ENCODE results near the gene PCBP3.
"Not testable (repeated sequence)": the region's sequence is repeated elsewhere in the genome, so short reads cannot be mapped to it uniquely, and the experiment has no call there.

PCBP3 gene

GRCh38 chr21:45895778-45896370 is 252.3 kb downstream of the PCBP3 start:
- H3K4me3 ChIP-seq (ENCODE audit: insufficient read depth, low read length, poor library complexity, severe bottlenecking), result no peak overlapping the region
- no peak overlapping the region for H3K9ac ChIP-seq (ENCODE audit: low read length)
- H3K27ac ChIP-seq (ENCODE audit: low read depth, low read length), result no peak overlapping the region
- H3K27me3 ChIP-seq (ENCODE audit: low read length), result no peaks in the 10 kb centered on the region
- H3K9me2 ChIP-seq (replicated peaks; ENCODE audit: insufficient read depth, low read length), result no peaks in the 10 kb centered on the region
- no peaks in the 10 kb centered on the region for H3F3A ChIP-seq (ENCODE audit: insufficient read depth)
- no peak overlapping the region for H2AFZ ChIP-seq (ENCODE audit: low read depth, low read length, severe bottlenecking)
- H3K36me3 ChIP-seq (ENCODE audit: low read length), result no peaks in the 10 kb centered on the region
- H4K20me1 ChIP-seq (ENCODE audit: low read depth, low read length), result no peaks in the 10 kb centered on the region
- TF ChIP-seq CTCF (IDR thresholded peaks at IDR 0.05; ENCODE audit: insufficient read depth, low read length, poor library complexity, severe bottlenecking) (no peak), EZH2phosphoT487 (conservative IDR thresholded peaks at IDR 0.05; ENCODE audit: low read length) (no peak)
- no peaks in the 10 kb centered on the region for H3K79me2 ChIP-seq (ENCODE audit: insufficient read depth, low read length)
- H3K9me3 ChIP-seq (ENCODE audit: insufficient read depth, low read length), result no peaks in the 10 kb centered on the region
- H3K4me2 ChIP-seq (ENCODE audit: low read depth, low read length, poor library complexity, severe bottlenecking), result no peak overlapping the region

GRCh38 chr21:45896431-45896830 is 252.9 kb downstream of the PCBP3 start:
- H3K36me3 ChIP-seq (ENCODE audit: low read length); H3K9me3 ChIP-seq (ENCODE audit: insufficient read depth, low read length); H3F3A ChIP-seq (ENCODE audit: insufficient read depth); H2AFZ ChIP-seq (ENCODE audit: low read depth, low read length, severe bottlenecking); H4K20me1 ChIP-seq (ENCODE audit: low read depth, low read length); H3K4me3 ChIP-seq (ENCODE audit: insufficient read depth, low read length, poor library complexity, severe bottlenecking); H3K27ac ChIP-seq (ENCODE audit: low read depth, low read length); H3K9me2 ChIP-seq (replicated peaks; ENCODE audit: insufficient read depth, low read length); H3K4me2 ChIP-seq (ENCODE audit: low read depth, low read length, poor library complexity, severe bottlenecking); H3K79me2 ChIP-seq (ENCODE audit: insufficient read depth, low read length); H3K27me3 ChIP-seq (ENCODE audit: low read length); H3K9ac ChIP-seq (ENCODE audit: low read length): not testable (repeated sequence)

- H3K4me3 ChIP-seq (ENCODE audit: insufficient read depth, low read length, poor library complexity, severe bottlenecking), result no peak overlapping the region
- no peaks in the 10 kb centered on the region for H3K9me2 ChIP-seq (replicated peaks; ENCODE audit: insufficient read depth, low read length)
- no peak overlapping the region for H3K9ac ChIP-seq (ENCODE audit: low read length)
- H3K27me3 ChIP-seq (ENCODE audit: low read length), result no peaks in the 10 kb centered on the region
- H3K79me2 ChIP-seq (ENCODE audit: insufficient read depth, low read length), result no peaks in the 10 kb centered on the region
- no peak overlapping the region for H2AFZ ChIP-seq (ENCODE audit: low read depth, low read length, severe bottlenecking)
- no peaks in the 10 kb centered on the region for H3K36me3 ChIP-seq (ENCODE audit: low read length)
- H3K27ac ChIP-seq (ENCODE audit: low read depth, low read length), result no peak overlapping the region
- TF ChIP-seq EZH2phosphoT487 (conservative IDR thresholded peaks at IDR 0.05; ENCODE audit: low read length) (no peak), CTCF (IDR thresholded peaks at IDR 0.05; ENCODE audit: insufficient read depth, low read length, poor library complexity, severe bottlenecking) (no peak)
- no peak overlapping the region for H3K4me2 ChIP-seq (ENCODE audit: low read depth, low read length, poor library complexity, severe bottlenecking)
- no peaks in the 10 kb centered on the region for H3F3A ChIP-seq (ENCODE audit: insufficient read depth)
- no peaks in the 10 kb centered on the region for H4K20me1 ChIP-seq (ENCODE audit: low read depth, low read length)
- H3K9me3 ChIP-seq (ENCODE audit: insufficient read depth, low read length), result no peaks in the 10 kb centered on the region
Observed at GRCh38 chr21:45897191-45898027, 253.9 kb downstream of the PCBP3 start.

GRCh38 chr21:45898028-45898350 is 254.5 kb downstream of the PCBP3 start:
- Histone ChIP-seq H4K20me1 (ENCODE audit: low read depth, low read length) (no peaks in the 10 kb centered on the region), H3K27me3 (ENCODE audit: low read length) (no peaks in the 10 kb centered on the region), H3K4me3 (ENCODE audit: insufficient read depth, low read length, poor library complexity, severe bottlenecking) (no peak overlapping the region), H3K4me2 (ENCODE audit: low read depth, low read length, poor library complexity, severe bottlenecking) (no peak overlapping the region), H3K9ac (ENCODE audit: low read length) (no peak overlapping the region), H2AFZ (ENCODE audit: low read depth, low read length, severe bottlenecking) (no peak overlapping the region), H3F3A (ENCODE audit: insufficient read depth) (no peaks in the 10 kb centered on the region), H3K79me2 (ENCODE audit: insufficient read depth, low read length) (no peaks in the 10 kb centered on the region), H3K9me3 (ENCODE audit: insufficient read depth, low read length) (no peaks in the 10 kb centered on the region), H3K36me3 (ENCODE audit: low read length) (no peaks in the 10 kb centered on the region), H3K27ac (ENCODE audit: low read depth, low read length) (no peak overlapping the region), H3K9me2 (replicated peaks; ENCODE audit: insufficient read depth, low read length) (no peaks in the 10 kb centered on the region)
- no peak for TF ChIP-seq CTCF (IDR thresholded peaks at IDR 0.05; ENCODE audit: insufficient read depth, low read length, poor library complexity, severe bottlenecking)
- TF ChIP-seq EZH2phosphoT487 (conservative IDR thresholded peaks at IDR 0.05; ENCODE audit: low read length), result no peak

Data from SU-DHL-6 (cell line).